HG03442 (cell line): ENCODE measurements around the gene PPARA.
"Not testable (repeated sequence)": the region's sequence is repeated elsewhere in the genome, so short reads cannot be mapped to it uniquely, and the experiment has no call there.

Experiments used
- ATAC-seq: cut with Tn5 transposase; IDR thresholded peaks from one replicate; pipeline ENCODE4 v1.9.1; 2021; ENCODE audit warnings: mild to moderate bottlenecking, moderate library complexity; ENCODE audit not compliant: unreplicated experiment

The PPARA gene

GRCh38 chr22:46240073-46240472 is 89.7 kb downstream of the PPARA start:
- ATAC-seq = no peak

- ATAC-seq = no peak
Observed at GRCh38 chr22:46240506-46240905, 90.2 kb downstream of the PPARA start.

- no peak for ATAC-seq
Observed at GRCh38 chr22:46240907-46241306, 90.6 kb downstream of the PPARA start.

- ATAC-seq = no peak
Observed at GRCh38 chr22:46241396-46242007, 91.2 kb downstream of the PPARA start.

GRCh38 chr22:46242076-46242475 is 91.8 kb downstream of the PPARA start:
- no peak for ATAC-seq

- ATAC-seq = no peak
Observed at GRCh38 chr22:46244771-46245170, 94.4 kb downstream of the PPARA start.

GRCh38 chr22:46245511-46245910 is 95.2 kb downstream of the PPARA start:
- ATAC-seq = no peak

GRCh38 chr22:46246178-46246577 is 95.9 kb downstream of the PPARA start:
- ATAC-seq = no peak

- no peak for ATAC-seq
Observed at GRCh38 chr22:46247443-46247975, 97.2 kb downstream of the PPARA start.

GRCh38 chr22:46250035-46250782 is 99.9 kb downstream of the PPARA start, which contains the start of gene CDPF1:
CDPF1 (minus strand) TSS chr22:46250293; CDS start chr22:46248284, 2,009 bp downstream.
- peak; percentile 63 for ATAC-seq

GRCh38 chr22:46250783-46251125 is 100.4 kb downstream of the PPARA start:
- peak; percentile 5 for ATAC-seq

- no peak for ATAC-seq
Observed at GRCh38 chr22:46251266-46251665, 100.9 kb downstream of the PPARA start.

GRCh38 chr22:46251816-46252380 is 101.6 kb downstream of the PPARA start:
- no peak for ATAC-seq

- ATAC-seq = no peak
Observed at GRCh38 chr22:46256358-46256958, 106.1 kb downstream of the PPARA start.

GRCh38 chr22:46259374-46259773 is 109.0 kb downstream of the PPARA start:
- ATAC-seq = no peak

- ATAC-seq = no peak
Observed at GRCh38 chr22:46260038-46260437, 109.7 kb downstream of the PPARA start.

- no peak for ATAC-seq
Observed at GRCh38 chr22:46262449-46263215, 112.3 kb downstream of the PPARA start.

- ATAC-seq = no peak
Observed at GRCh38 chr22:46263216-46263590, 112.9 kb downstream of the PPARA start, which contains the start of gene PKDREJ. PKDREJ (minus strand) TSS chr22:46263343; CDS start chr22:46263322, 21 bp downstream.

- not testable (repeated sequence) for ATAC-seq
Observed at GRCh38 chr22:46264520-46264919, 114.2 kb downstream of the PPARA start.

GRCh38 chr22:46265627-46266026 is 115.3 kb downstream of the PPARA start:
- not testable (repeated sequence) for ATAC-seq
